Fibroblast of mammary gland (primary cell): ENCODE data around the gene HHAT.

Experiments
- DNase-seq: peaks from one replicate; pipeline ENCODE4 v3.0.0-alpha.2; 2010; ENCODE audit warnings: low read depth
- H3K4me3 ChIP-seq: 2 replicates; pipeline ENCODE4 v1.5.1; 2011; ENCODE audit warnings: low read depth, mild to moderate bottlenecking, low read length, moderate library complexity; ENCODE audit not compliant: control insufficient read depth
- CTCF ChIP-seq: conservative IDR thresholded peaks from 2 replicates; pipeline ENCODE4 v1.5.1; 2011; ENCODE audit warnings: low read depth, low read length, inconsistent platforms; ENCODE audit not compliant: control insufficient read depth, insufficient read depth

HHAT gene

GRCh38 chr1:210588946-210589345 is 260.2 kb downstream of the HHAT start:
- no peak for TF ChIP-seq CTCF
- DNase-seq: no peak
- no peak overlapping the region for H3K4me3 ChIP-seq

DNA sequence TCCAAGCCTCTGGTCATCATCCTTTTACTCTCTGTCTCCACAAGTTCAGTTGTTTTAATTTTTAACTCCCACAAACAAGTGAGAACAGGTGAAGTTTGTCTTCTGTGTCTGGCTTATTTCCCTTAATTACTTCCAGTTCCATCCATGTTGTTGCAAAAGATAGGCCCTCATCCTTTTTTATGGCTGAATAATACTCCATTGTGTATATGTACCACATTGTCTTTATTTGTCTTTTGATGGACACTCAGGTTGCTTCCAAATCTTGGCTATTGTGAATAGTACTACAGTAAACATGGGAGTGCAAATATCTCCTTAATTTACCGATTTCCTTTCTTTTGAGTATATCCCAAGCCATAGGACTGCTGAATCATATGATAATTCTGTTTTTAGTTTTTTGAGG is 262.5 kb downstream of the HHAT start:
- TF ChIP-seq CTCF: no peak
- no peak overlapping the region for H3K4me3 ChIP-seq
- DNase-seq: no peak

DNA sequence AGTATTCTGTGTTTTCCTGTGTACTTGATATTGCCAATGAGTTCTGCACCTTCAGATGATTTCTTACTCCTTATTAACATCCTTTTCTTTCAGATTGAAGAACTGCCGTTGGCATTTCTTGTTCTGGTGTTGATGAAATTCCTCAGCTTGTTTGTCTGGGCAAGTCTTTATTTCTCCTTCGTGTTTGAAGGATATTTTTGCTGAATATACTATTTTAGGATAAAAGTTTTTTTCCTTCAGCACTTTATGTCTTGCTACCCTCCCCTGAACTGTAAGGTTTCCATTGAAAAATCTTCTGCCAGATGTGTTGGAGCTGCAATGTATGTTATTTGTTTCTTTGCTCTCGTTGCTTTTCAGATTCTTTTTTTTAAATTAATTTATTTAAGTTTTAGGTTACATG is 265.9 kb downstream of the HHAT start:
- TF ChIP-seq CTCF: no peak
- DNase-seq: no peak
- H3K4me3 ChIP-seq: no peak overlapping the region

DNA sequence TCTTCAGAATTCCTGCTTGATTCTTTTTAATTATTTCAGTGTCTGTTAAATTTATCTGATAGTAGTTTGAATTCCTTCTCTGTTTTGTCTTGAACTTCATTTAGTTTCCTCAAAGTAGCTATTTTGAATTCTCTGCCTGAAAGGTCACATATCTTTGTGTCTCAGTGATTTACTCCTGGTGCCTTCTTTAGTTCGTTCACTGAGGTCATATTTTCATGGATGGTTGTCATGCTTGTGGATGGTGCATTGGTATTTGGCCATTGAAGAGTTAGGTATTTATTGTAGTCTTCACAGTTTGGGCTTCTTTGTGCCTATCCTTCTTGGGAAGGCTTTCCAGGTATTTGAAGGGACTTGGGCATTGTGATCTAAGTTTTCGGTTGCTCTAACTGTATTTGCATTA is 267.9 kb downstream of the HHAT start:
- no peak for TF ChIP-seq CTCF
- no peak overlapping the region for H3K4me3 ChIP-seq
- no peak for DNase-seq

DNA sequence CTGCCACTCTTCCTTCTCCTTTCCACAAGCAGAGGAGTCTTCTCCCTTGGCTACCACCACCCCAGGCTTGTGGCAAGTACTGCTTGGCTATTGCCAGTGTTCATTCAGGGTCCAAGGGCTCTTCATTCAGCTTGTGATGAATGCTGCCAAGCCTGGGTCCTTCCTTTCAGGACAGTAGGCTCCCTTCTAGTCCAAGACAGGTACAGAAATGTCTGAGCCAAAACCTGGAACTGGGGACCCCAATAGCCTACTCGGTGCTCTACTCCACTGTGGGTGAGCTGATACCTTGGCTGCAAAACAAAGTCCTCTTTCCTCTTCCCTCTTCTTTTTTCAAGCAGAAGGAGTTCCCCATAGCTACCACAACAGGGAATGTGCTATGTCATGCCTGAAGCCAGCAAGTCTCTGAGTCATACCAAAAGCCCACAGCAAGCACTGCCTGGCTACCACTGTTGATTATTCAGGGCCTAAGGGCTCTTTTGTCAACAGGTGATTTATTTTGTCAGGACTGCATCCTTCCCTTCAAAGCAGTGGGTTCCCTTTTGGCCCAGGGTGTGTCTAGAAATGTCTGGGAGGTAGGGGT is 268.9 kb downstream of the HHAT start:
- H3K4me3 ChIP-seq: no peak overlapping the region
- DNase-seq: peak; percentile 91
- TF ChIP-seq CTCF: no peak

DNA sequence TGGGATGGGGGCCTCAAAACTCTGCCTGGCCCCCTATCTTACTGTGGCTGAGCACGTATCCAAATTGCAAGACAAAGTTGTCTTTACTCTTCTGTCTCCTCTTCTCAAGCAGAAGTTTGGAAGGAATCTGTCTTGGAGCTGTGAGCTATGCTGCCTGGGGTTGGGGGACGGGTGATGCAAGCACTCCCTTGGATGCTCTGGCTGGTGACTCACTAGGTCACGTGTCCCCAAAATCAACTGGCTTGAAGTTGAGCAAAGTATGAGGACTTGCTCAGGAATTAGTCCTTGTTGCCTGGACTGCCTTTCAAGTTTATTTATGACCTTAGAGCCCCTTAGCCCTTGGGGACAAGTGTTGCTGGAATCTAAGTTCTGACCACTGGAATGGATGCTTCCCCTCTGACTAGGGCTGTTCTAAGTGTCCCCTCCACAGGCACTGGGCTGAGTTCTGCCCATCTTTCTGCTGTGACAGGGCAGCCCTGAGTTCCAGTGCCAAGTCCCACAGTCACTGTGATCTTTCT is 269.5 kb downstream of the HHAT start:
- no peak overlapping the region for H3K4me3 ChIP-seq
- DNase-seq: peak; percentile 96
- no peak for TF ChIP-seq CTCF
